BJ (cell line): Measurements from ENCODE around the gene FOXP1. TPM values are rescaled to one million over a fixed set of nuclear protein-coding genes. Genes with fewer than 3 reads are reported as not detected.

Experiments
- CTCF ChIA-PET: fragments of 350-600 bp; formaldehyde crosslinking; extraction: SDS; loops from one replicate; lab custom pipeline; 2021; ENCODE audit warnings: antibody characterized with exemption, inconsistent platforms; lab: Yijun Ruan, JAX
- POLR2A ChIA-PET: fragments of 300-600 bp; sonication (Branson Sonifier 250); formaldehyde crosslinking; extraction: SDS; loops from one replicate; lab custom pipeline; 2021; ENCODE audit warnings: antibody characterized with exemption; lab: Charles Lee
- DNase-seq: peaks from one replicate; pipeline ENCODE4 v3.0.0-alpha.2; 2011; ENCODE audit warnings: low read depth
- H3K27me3 ChIP-seq: 2 replicates; pipeline ENCODE4 v1.6.0; 2011; ENCODE audit warnings: low read length; ENCODE audit not compliant: control insufficient read depth, insufficient read depth
- H3K36me3 ChIP-seq: 2 replicates; pipeline ENCODE4 v1.5.1; 2011; ENCODE audit warnings: low read length; ENCODE audit not compliant: control insufficient read depth, insufficient read depth
- H3K4me3 ChIP-seq: 2 replicates; pipeline ENCODE4 v1.5.1; 2011; ENCODE audit warnings: low read depth, mild to moderate bottlenecking, control low read depth, low read length
- polyA plus RNA-seq: library from polyadenylated mRNA; depleted of rRNA; stranded (reverse); fragments of >200 nt; gene quantifications from 2 replicates; pipeline ENCODE4 v1.2.3, GENCODE V29; 2011
- TF ChIP-seq, protein P1 (sequence below): IDR thresholded peaks from 2 replicates; pipeline ENCODE4 v1.5.1; 2011; ENCODE audit warnings: low read depth, mild to moderate bottlenecking, control low read depth, inconsistent platforms, low read length, moderate library complexity; ENCODE audit not compliant: insufficient read depth

The FOXP1 gene
- polyA plus RNA-seq, 1 experiment: 37.0 TPM

- H3K27me3 ChIP-seq: no peaks in the 10 kb centered on the region
- POLR2A ChIA-PET: no interaction called here
- DNase-seq: no peak
- H3K4me3 ChIP-seq: no peak overlapping the region
- TF ChIP-seq, protein P1, sequence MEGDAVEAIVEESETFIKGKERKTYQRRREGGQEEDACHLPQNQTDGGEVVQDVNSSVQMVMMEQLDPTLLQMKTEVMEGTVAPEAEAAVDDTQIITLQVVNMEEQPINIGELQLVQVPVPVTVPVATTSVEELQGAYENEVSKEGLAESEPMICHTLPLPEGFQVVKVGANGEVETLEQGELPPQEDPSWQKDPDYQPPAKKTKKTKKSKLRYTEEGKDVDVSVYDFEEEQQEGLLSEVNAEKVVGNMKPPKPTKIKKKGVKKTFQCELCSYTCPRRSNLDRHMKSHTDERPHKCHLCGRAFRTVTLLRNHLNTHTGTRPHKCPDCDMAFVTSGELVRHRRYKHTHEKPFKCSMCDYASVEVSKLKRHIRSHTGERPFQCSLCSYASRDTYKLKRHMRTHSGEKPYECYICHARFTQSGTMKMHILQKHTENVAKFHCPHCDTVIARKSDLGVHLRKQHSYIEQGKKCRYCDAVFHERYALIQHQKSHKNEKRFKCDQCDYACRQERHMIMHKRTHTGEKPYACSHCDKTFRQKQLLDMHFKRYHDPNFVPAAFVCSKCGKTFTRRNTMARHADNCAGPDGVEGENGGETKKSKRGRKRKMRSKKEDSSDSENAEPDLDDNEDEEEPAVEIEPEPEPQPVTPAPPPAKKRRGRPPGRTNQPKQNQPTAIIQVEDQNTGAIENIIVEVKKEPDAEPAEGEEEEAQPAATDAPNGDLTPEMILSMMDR: no peak
- CTCF ChIA-PET: no interaction called here
- no peaks in the 10 kb centered on the region for H3K36me3 ChIP-seq
Observed at GRCh38 chr3:71611099-71611498, 27.6 kb upstream of the FOXP1 start.

DNA sequence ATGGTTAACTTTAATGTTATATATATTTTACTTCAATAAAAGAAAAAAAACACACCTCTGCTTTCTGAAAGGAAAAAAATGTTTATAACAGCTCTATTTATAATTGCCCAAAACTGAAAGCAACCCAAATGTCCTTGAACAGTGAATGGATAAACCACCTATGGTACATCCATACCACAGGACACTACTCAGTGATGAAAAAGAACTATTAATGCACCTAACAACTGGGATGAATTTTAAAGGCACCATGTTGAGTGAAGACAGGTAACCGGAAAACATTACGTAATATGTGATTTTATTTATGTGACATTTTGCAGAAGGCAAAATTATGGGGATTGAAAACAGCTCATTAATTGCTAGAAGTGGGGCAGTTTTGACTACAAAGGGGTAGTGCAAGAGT lies 23.8 kb upstream of the FOXP1 start:
- Histone ChIP-seq H3K4me3 (no peak overlapping the region), H3K27me3 (no peaks in the 10 kb centered on the region), H3K36me3 (no peaks in the 10 kb centered on the region)
- ChIA-PET POLR2A (no interaction called here), CTCF (interaction anchor here (0.6 kb wide), 1 partner anchor 9 kb away, joined by 3 read pairs; no protein-coding TSS in a partner anchor)
- TF ChIP-seq, protein P1: no peak
- DNase-seq: no peak

- POLR2A ChIA-PET: no interaction called here
- TF ChIP-seq, protein P1: no peak
- H3K36me3 ChIP-seq: no peaks in the 10 kb centered on the region
- DNase-seq: no peak
- H3K27me3 ChIP-seq: no peaks in the 10 kb centered on the region
- CTCF ChIA-PET: interaction anchor here (1.0 kb wide), 1 partner anchor 12 kb away, joined by 3 read pairs; no protein-coding TSS in a partner anchor
- H3K4me3 ChIP-seq: no peak overlapping the region
Observed at GRCh38 chr3:71606582-71606981, 23.1 kb upstream of the FOXP1 start.

DNA sequence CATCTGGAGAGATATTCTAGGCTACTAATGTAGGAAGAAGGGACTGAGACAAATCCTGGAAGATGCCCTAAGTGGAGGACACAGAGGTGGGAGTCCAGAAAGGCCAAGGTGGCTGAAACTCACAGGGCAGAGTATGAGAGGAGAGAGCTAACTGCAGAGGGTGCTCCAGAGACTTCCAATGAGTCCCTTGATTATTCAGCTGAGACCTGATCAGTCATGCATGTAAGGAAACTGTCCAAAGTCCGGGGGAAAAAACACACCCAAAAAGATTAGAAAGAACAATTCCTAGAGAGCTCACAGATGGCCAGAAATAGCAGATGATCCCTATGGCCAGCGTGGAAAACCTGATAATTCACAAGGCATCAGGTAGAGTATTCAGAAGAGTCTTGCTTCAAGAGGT lies 18.7 kb upstream of the FOXP1 start:
- ChIA-PET CTCF (no interaction called here), POLR2A (interaction anchor here (0.5 kb wide), 1 partner anchor 259 kb away, joined by 7 read pairs; no protein-coding TSS in a partner anchor)
- Histone ChIP-seq H3K4me3 (no peak overlapping the region), H3K27me3 (no peaks in the 10 kb centered on the region), H3K36me3 (no peaks in the 10 kb centered on the region)
- TF ChIP-seq, protein P1: no peak
- no peak for DNase-seq

- H3K4me3 ChIP-seq: no peak overlapping the region
- CTCF ChIA-PET: interaction anchor here (2.3 kb wide), 1 partner anchor 12 kb away, joined by 8 read pairs; no protein-coding TSS in a partner anchor
Observed at GRCh38 chr3:71601811-71602210, 18.3 kb upstream of the FOXP1 start.

More at GRCh38 chr3:71601811-71602210, 18.3 kb upstream of the FOXP1 start:
- no peaks in the 10 kb centered on the region for H3K27me3 ChIP-seq
- H3K36me3 ChIP-seq: no peaks in the 10 kb centered on the region
- TF ChIP-seq, protein P1: no peak
- DNase-seq: peak; percentile 32
- POLR2A ChIA-PET: interaction anchor here (0.5 kb wide), 1 partner anchor 259 kb away, joined by 7 read pairs; no protein-coding TSS in a partner anchor
